ENCODE results near the gene GK.

- no peak for TF ChIP-seq CTCF (IDR thresholded peaks at IDR 0.05)
- no peak for TF ChIP-seq POLR2AphosphoS5 (IDR thresholded peaks at IDR 0.05; ENCODE audit: low read depth, low read length)
- TF ChIP-seq REST (IDR thresholded peaks at IDR 0.05; ENCODE audit: insufficient read depth in 1 of 2, low read depth in 2 of 2, low read length in 1 of 2), result no peak
- TF ChIP-seq TCF7L2 (IDR thresholded peaks at IDR 0.05; ENCODE audit: low read depth, low read length), result no peak
- TF ChIP-seq SIN3A (IDR thresholded peaks at IDR 0.05; ENCODE audit: borderline replicate concordance, insufficient read depth, low read depth, low read length), result no peak
Observed at GRCh38 chrX:30702736-30703135, 49.5 kb downstream of the GK start.
